GM19023 (cell line): ENCODE measurements around the gene CHAMP1.

Experiments used
- ATAC-seq: cut with Tn5 transposase; IDR thresholded peaks from one replicate; pipeline ENCODE4 v1.9.1; 2021; ENCODE audit warnings: mild to moderate bottlenecking, moderate library complexity; ENCODE audit not compliant: unreplicated experiment

The CHAMP1 gene

DNA sequence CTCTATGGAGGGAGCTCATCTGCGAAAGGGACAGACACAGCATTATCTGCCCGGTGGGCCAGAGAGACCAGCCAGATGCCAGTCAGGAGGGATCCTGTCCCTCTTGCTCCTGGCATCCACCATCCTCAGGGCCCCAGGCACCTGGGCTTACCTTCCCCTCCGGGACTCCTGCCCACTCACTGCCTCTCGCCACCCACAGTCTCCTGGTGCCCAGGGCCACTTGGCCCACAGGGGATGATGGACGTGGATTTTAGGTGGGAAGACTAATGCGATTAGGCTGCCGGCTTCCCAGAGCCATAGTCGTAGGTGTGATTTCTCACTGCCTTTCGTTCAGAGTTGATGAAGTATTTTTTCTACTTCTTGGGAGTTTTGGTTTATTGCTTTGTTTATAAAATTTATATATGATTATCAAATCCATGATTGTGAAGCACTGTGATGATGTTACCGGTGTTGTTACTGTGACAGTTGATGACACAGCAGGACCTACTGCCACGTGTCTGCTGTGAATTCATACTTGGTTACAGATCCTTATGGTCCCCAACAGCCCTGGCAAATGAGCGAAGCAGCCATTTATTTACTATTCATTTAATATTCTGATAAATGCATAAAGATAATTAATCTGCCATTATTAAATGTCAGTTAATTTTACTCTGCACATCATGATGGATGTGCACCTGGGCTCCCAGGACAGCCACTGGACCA, 14.5 kb upstream of the CHAMP1 start:
- ATAC-seq = no peak

DNA sequence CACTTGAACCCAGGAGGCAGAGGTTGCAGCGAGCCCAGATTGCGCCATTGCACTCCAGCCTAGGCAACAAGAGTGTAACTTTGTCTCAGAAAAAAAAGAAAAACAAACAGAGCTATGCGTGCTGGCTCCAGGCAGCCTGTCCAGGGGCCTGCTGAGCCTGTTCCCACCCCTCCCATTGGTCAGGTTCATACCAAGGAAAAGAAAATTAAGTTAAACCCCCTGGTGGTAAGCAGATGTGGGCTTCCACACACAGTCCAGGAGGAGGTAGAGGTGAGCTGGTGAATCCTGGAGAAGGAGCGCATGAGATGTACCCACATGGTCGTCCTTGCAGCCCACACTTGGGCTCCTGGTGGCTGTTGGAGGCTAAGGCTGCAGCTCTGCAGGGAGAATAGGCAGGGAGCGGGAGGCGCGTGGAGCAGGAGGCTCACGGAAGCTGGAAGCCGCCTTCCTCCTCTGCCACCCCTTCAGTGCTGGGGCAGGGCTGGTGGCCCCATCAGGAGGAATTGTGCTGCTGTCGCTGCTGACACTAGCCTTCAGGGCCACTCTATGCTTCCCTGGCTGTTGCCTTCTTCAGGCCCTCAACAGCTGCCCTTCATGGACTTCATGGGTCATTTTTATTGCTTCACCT, 10.5 kb upstream of the CHAMP1 start:
- ATAC-seq = no peak

DNA sequence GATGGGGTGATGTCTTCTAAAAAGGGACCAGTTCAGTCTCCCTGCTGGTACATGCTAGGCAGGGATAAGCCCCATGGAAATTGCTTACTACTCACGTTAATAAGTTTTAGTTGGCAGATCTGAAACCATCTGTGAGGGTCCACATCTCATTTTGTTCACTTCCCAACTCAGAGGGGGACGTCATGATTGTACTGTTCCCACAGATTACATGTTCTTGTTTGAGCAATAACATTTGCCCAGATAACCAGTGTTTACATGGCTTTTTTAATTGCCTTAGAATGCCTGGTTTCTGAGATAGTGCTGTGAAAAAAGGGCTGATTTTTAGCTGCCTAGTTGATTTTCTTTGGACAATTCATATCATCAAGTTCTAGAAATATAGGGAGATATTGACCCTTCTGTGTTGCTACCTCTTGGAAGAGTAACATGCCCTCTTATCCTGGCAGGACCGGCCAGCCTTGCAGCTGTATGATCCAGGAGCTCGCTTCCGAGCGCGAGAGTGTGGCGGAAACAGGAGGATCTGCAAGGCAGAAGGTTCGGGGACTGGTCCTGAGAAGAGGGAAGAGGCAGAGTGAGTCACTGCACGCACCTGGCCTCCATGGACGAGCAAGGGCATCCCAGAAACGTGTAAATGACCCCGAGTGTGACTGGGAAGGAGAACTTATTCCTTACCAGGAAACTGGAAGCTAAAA, 9.8 kb upstream of the CHAMP1 start:
- no peak for ATAC-seq

DNA sequence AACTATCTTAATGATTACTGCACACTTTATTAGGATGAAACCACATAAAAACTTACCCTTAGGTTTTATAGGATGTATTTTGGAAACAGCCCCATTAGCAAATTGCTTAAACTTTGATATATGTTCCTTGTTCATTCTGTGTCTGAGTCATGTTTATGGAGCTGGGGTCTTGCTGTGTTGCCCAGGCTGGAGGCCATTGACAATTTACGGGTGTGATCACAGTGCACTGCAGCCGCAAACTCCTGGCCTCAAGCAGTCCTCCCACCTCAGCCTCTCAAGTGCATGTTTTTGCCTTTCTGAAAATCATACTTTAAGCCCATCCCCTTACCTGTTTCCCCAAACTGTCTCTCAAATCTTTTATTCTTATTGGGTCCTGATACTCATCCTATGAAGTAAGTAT, 5.2 kb upstream of the CHAMP1 start:
- no peak for ATAC-seq

GRCh38 chr13:114309806-114310410, 4.4 kb upstream of the CHAMP1 start:
- ATAC-seq = no peak

- no peak for ATAC-seq
Measured at GRCh38 chr13:114310956-114311355, 3.3 kb upstream of the CHAMP1 start.

- no peak for ATAC-seq
Measured at GRCh38 chr13:114311387-114311786, 2.9 kb upstream of the CHAMP1 start.

- no peak for ATAC-seq
Measured at GRCh38 chr13:114311908-114312307, 2.4 kb upstream of the CHAMP1 start.

DNA sequence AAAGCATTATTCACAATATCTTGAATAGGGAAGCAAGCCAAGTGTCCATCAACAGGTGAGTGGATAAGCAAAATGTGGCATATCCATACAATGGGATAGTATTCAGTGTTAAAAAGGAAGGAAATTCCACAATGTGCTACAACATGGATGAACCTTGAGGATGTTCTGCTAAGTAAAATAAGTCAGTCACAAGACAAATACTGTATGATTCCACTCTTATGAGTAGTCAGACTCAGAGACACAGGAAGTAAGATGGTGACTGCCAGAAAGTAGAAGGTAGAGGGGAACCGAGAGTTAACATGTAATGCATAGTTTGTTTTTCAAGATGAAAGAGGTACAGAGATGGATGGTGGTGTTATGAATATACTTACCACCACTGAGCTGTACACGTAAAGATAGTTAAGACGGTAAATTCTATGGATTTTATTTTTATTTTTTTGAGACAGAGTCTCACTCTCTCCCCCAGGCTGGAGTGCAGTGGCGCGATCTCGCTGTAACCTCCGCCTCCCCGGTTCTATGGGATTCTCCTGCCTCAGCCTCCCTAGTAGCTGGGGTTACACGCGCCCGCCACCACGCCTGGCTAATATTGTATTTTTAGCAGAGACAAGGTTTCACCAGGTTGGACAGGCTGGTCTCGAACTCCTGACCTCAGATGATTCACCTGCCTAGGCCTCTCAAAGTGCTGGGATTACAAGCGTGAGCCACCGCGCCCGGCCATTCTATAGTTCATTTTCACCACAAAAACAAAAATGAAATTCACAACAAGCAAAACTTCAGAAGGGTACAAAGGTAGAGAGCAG, 1.0 kb upstream of the CHAMP1 start:
- ATAC-seq = no peak

GRCh38 chr13:114315074-114315785, 927 bp downstream of the CHAMP1 start:
- no peak for ATAC-seq

- no peak for ATAC-seq
Measured at GRCh38 chr13:114318624-114319023, 4.3 kb downstream of the CHAMP1 start.

DNA sequence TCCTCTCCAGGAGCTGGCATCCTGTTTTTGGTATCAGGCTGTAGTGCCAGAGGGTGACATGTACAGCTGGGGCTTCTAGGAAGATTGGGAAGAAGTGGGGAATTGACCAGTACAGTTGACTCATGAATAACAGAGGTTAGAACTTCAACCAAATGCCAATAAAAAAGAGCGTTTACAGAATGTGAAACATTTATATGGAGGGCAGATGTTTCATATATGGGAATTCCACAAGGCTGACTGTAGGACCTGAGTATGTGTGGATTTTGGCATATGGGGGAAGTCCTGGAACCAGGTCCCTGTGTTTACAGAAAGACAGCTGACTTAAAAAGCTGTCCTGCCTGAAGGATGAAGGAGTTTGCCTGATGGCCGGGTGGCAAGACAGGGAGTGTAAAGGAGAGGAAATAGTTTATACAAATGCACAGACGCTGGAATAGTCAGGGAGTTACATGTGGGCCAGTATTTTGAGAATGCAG, 5.2 kb downstream of the CHAMP1 start:
- no peak for ATAC-seq

DNA sequence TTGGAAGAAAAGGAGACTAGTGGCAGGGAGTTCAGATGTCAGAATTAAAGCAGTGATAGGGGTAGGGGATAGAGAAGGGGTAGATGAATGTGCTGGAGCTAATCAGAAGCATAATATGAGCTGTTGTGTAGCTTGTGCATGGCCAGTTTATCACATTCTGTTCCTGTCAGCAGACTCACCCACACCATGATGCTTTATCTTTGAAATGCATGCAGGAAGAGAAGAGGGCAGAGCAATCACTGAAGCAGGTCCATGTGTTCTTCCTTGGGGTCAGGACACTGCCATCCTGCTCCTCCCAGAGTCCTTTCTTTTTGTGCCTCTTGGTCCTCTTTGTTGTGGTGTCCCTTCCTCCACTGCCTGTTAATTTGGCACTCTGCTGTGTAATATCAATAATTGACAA, 5.8 kb downstream of the CHAMP1 start:
- no peak for ATAC-seq

- no peak for ATAC-seq
Measured at GRCh38 chr13:114321256-114321655, 7.0 kb downstream of the CHAMP1 start.

GRCh38 chr13:114323349-114323748, 9.0 kb downstream of the CHAMP1 start:
- no peak for ATAC-seq

DNA sequence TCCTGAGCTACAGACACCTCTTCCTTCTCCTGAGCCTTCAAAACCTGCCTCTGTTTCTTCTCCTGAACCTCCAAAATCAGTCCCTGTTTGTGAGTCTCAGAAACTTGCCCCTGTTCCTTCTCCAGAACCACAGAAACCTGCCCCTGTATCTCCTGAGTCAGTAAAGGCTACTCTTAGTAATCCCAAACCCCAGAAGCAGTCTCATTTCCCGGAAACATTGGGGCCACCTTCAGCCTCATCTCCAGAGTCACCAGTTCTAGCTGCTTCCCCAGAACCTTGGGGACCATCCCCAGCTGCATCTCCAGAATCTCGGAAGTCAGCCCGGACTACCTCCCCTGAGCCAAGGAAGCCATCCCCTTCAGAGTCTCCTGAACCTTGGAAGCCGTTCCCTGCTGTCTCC, 10.0 kb downstream of the CHAMP1 start:
- ATAC-seq = no peak

DNA sequence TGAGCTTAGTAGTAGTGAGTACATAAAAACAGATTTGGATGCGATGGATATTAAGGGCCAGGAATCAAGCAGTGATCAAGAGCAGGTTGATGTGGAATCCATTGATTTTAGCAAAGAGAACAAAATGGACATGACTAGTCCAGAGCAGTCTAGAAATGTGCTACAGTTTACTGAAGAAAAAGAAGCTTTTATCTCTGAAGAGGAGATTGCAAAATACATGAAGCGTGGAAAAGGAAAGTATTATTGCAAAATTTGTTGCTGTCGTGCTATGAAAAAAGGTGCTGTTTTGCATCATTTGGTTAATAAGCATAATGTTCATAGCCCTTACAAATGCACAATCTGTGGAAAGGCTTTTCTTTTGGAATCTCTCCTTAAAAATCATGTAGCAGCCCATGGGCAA, 11.4 kb downstream of the CHAMP1 start:
- no peak for ATAC-seq

GRCh38 chr13:114328034-114328433, 13.7 kb downstream of the CHAMP1 start:
- ATAC-seq = no peak

DNA sequence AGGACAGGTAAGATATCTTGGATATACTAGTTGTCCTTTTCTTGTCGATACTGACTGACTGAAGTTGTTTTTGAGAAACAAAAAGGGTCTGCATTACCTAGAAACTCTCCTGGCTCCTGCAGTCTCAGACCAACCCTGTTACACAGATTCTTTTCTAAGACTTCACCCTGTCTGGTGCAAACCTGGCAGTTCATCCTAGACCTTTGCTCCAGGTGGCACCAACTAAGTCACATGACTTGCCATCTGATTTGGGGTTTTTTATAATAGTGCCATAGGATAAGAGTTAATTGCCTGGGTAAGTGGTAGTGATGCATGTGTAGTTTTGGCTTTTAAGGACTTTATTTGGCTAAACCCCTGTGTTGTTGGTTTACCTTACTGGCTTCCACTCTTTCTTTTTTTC, 14.3 kb downstream of the CHAMP1 start:
- ATAC-seq = no peak

DNA sequence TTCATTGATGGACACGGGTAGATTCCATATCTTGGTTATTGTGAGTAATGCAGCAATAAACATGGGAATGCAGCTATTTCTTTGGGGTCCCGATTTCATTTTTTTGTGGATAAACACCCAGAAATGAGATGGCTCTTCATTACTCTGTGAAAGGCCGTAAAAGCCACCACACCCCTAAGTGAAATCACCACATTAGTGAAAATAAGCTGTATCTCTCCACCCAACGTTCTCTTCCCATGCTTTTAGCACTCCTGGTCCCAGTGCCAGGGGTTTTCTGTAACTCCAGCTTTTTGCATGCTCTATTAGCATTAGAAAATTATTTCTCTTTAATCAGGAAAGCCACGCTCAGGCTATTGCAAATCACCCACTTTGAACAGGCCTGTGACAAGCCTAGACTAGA, 15.8 kb downstream of the CHAMP1 start:
- ATAC-seq = no peak
